Measurements from ENCODE around the gene DNAH6.

GRCh38 chr2:84766791-84767190 is 250.5 kb downstream of the DNAH6 start:
- no peak for TF ChIP-seq CTCF (IDR thresholded peaks at IDR 0.05)
- no peak for TF ChIP-seq POLR2A (IDR thresholded peaks at IDR 0.05; ENCODE audit: low read length)
- no peak for TF ChIP-seq MAX (IDR thresholded peaks at IDR 0.05)
- TF ChIP-seq CEBPB (IDR thresholded peaks at IDR 0.05), result no peak
- TF ChIP-seq ESRRA (IDR thresholded peaks at IDR 0.05; ENCODE audit: borderline replicate concordance, low read length), result no peak

Data from A549 (cell line).